ENCODE results near the gene STON1. TPM values are rescaled to one million over a fixed set of nuclear protein-coding genes. Genes with fewer than 3 reads are reported as not detected.

STON1 gene
- total RNA-seq, 4 donors from 2014 or later, result 3.6 to 11.2 (median 6.7) TPM

DNA sequence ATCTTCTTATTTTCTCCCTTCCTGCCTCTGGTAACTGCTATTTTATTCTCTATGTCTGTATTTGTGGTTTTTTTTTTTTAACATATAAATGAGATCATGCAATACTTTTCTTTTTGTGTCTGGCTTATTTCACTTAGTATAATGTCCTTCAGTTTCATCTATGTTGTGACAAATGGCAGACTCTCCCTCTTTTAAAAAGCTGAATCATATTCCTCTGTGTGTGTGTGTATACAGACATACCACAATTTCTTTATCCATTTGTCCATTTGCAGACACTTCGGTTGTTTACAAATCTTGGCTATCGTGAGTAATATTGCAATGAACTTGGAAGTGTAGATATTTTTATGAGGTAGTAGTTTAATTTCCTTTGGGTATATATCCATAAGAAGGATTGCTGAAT is 94.7 kb downstream of the STON1 start:
- H3K36me3 ChIP-seq, result no peaks in the 10 kb centered on the region
- TF ChIP-seq CTCF (IDR thresholded peaks at IDR 0.05), result no peak
- no peak for TF ChIP-seq EP300 (IDR thresholded peaks at IDR 0.05)
- no peak for TF ChIP-seq POLR2A (IDR thresholded peaks at IDR 0.05)
- no peak for TF ChIP-seq POLR2AphosphoS5 (IDR thresholded peaks at IDR 0.05)
- 90% methylated on average over 2 of the region's 2 CpGs for WGBS
- H3K27ac ChIP-seq, result no peak overlapping the region
- H3K27me3 ChIP-seq, result no peaks in the 10 kb centered on the region
- H3K4me1 ChIP-seq, result no peaks in the 10 kb centered on the region
- DNase-seq (ENCODE audit: low spot score in 2 of 2), result no peak
- H3K9me3 ChIP-seq, result peaks cover 5% of the 10 kb centered on the region
- H3K4me3 ChIP-seq, result no peak overlapping the region

DNA sequence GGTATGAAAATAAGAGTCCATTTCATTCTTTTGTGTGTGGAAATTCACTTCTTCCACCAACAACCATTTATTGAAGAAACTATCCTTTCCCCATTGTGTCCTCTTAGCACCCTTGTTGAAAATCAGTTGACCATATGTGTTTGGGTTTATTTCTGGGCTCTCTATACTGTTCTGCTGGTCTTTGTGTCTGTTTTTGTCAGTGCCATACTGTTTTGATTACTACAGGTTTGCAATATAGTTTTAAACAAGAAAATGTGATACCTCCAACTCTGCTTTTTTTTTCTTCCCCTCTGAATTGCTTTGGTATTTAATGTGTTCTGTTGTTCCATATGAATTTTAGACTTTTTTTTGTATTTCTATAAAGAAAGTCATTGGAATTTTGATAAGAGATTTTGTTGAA is 96.1 kb downstream of the STON1 start:
- no peak for TF ChIP-seq CTCF (IDR thresholded peaks at IDR 0.05)
- no peak for DNase-seq (ENCODE audit: low spot score in 2 of 2)
- Histone ChIP-seq H3K27ac (no peak overlapping the region), H3K27me3 (no peaks in the 10 kb centered on the region), H3K4me3 (no peak overlapping the region), H3K36me3 (no peaks in the 10 kb centered on the region), H3K9me3 (peaks cover 5% of the 10 kb centered on the region), H3K4me1 (no peaks in the 10 kb centered on the region)

DNA sequence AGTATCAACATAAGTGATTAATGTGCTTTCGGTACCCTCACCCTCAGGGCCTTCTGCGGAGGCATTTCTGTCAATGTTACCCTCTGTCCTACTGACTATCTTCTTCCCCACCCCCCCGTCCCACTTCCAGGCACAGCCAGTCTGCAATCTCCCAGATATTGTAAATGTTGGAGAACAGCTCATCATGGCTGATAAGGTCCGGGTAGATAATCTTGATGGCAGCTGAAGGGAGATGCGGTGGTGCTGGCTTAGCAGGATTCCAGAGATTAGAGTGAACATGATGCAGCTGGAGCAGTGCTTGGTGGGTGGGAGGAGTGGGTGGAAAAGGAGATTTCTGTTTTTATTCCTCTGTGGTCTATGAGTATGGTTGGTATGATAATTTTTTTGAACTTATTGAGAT is 103.2 kb downstream of the STON1 start:
- 49% methylated on average over 5 of the region's 5 CpGs for WGBS
- Histone ChIP-seq H3K27me3 (no peaks in the 10 kb centered on the region), H3K9me3 (no peaks in the 10 kb centered on the region), H3K4me3 (no peak overlapping the region), H3K4me1 (no peaks in the 10 kb centered on the region), H3K36me3 (no peaks in the 10 kb centered on the region), H3K27ac (no peak overlapping the region)
- DNase-seq (ENCODE audit: low spot score in 2 of 2), result no peak
- no peak for TF ChIP-seq POLR2A (IDR thresholded peaks at IDR 0.05)
- TF ChIP-seq EP300 (IDR thresholded peaks at IDR 0.05), result no peak
- TF ChIP-seq POLR2AphosphoS5 (IDR thresholded peaks at IDR 0.05), result no peak
- TF ChIP-seq CTCF (IDR thresholded peaks at IDR 0.05), result no peak

- Histone ChIP-seq H3K36me3 (no peaks in the 10 kb centered on the region), H3K27me3 (no peaks in the 10 kb centered on the region), H3K4me3 (no peak overlapping the region), H3K4me1 (no peaks in the 10 kb centered on the region), H3K27ac (no peak overlapping the region), H3K9me3 (no peaks in the 10 kb centered on the region)
- TF ChIP-seq POLR2AphosphoS5 (IDR thresholded peaks at IDR 0.05), result no peak
- no peak for TF ChIP-seq CTCF (IDR thresholded peaks at IDR 0.05)
- no peak for TF ChIP-seq EP300 (IDR thresholded peaks at IDR 0.05)
- TF ChIP-seq POLR2A (IDR thresholded peaks at IDR 0.05), result no peak
- no peak for DNase-seq (ENCODE audit: low spot score in 2 of 2)
- 84% methylated on average over 2 of the region's 2 CpGs for WGBS
Observed at GRCh38 chr2:48635786-48636185, 105.8 kb downstream of the STON1 start.

DNA sequence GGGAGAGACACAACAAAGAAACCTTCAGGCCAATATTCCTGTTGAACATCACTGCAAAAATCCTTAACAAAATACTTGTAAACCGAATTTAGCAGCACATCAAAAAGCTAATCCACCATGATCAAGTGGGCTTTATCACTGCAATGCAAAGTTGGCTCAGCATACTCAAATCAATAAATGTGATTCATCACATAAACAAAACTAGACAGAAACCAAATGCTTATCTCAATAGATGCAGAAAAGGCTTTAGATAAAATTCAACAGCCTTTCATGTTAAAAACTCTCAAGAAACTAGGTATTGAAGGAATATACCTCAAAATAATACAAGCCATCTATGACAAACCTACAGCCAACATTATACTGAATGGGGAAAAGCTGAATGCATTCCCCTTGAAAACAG is 108.3 kb downstream of the STON1 start:
- 69% methylated on average over 1 of the region's 1 CpG for WGBS
- DNase-seq (ENCODE audit: low spot score in 2 of 2), result no peak

More for the DNA sequence above, 108.3 kb downstream of the STON1 start:
- H3K9me3 ChIP-seq, result no peaks in the 10 kb centered on the region
- no peaks in the 10 kb centered on the region for H3K4me1 ChIP-seq
- TF ChIP-seq POLR2A (IDR thresholded peaks at IDR 0.05) (no peak), EP300 (IDR thresholded peaks at IDR 0.05) (no peak), CTCF (IDR thresholded peaks at IDR 0.05) (no peak), POLR2AphosphoS5 (IDR thresholded peaks at IDR 0.05) (no peak)
- no peak overlapping the region for H3K4me3 ChIP-seq
- no peaks in the 10 kb centered on the region for H3K36me3 ChIP-seq
- H3K27ac ChIP-seq, result no peak overlapping the region
- no peaks in the 10 kb centered on the region for H3K27me3 ChIP-seq

Other genes starting within 250 kb of the STON1 start
- 10 to 100 TPM; 13.8 to 23.6 (median 19.2) TPM for gene FOXN2, start 215.5 kb upstream of the STON1 start, total RNA-seq
- gene PPP1R21, start 89.4 kb upstream of the STON1 start, total RNA-seq, result 10 to 100 TPM; 26.5 to 52.3 (median 34.7) TPM
- 1 to 10 TPM in 3 of 4 donors, not detected in 1; 1.0 to 2.9 (median 1.1) TPM for gene GTF2A1L, start 87.7 kb downstream of the STON1 start, total RNA-seq
- not detected for gene LHCGR, start 225.6 kb downstream of the STON1 start, total RNA-seq

All from suprapubic skin (tissue), 4 donors.